ENCODE data around the gene TOMT.
"Not testable (repeated sequence)": the region's sequence is repeated elsewhere in the genome, so short reads cannot be mapped to it uniquely, and the experiment has no call there.

The TOMT gene

GRCh38 chr11:72127923-72128322 lies 22.2 kb downstream of the TOMT start:
- no peak for DNase-seq

GRCh38 chr11:72129381-72129780 lies 23.7 kb downstream of the TOMT start:
- no peak for DNase-seq

- DNase-seq, result no peak
Observed at GRCh38 chr11:72132646-72133045, 26.9 kb downstream of the TOMT start.

- DNase-seq, result not testable (repeated sequence)
Observed at GRCh38 chr11:72135473-72135872, 29.7 kb downstream of the TOMT start, which contains the start of gene FOLR3. Gene FOLR3, plus strand, starts transcription at chr11:72135725. Its CDS starts 228 bp downstream, at chr11:72135953.

- no peak for DNase-seq
Observed at GRCh38 chr11:72135891-72136683, 30.4 kb downstream of the TOMT start.

GRCh38 chr11:72136684-72137262 lies 31.0 kb downstream of the TOMT start:
- DNase-seq, result no peak

- no peak for DNase-seq
Observed at GRCh38 chr11:72138821-72139390, 33.2 kb downstream of the TOMT start.

- DNase-seq, result no peak
Observed at GRCh38 chr11:72139500-72139899, 33.8 kb downstream of the TOMT start.

- DNase-seq, result no peak
Observed at GRCh38 chr11:72140661-72141060, 34.9 kb downstream of the TOMT start.

- no peak for DNase-seq
Observed at GRCh38 chr11:72141066-72141465, 35.3 kb downstream of the TOMT start.

- DNase-seq, result not testable (repeated sequence)
Observed at GRCh38 chr11:72142086-72142485, 36.4 kb downstream of the TOMT start.

GRCh38 chr11:72142543-72142942 lies 36.8 kb downstream of the TOMT start:
- DNase-seq, result not testable (repeated sequence)

GRCh38 chr11:72144807-72145565 lies 39.3 kb downstream of the TOMT start:
- DNase-seq, result no peak

GRCh38 chr11:72146625-72147024 lies 40.9 kb downstream of the TOMT start:
- DNase-seq, result no peak

GRCh38 chr11:72150882-72151281 lies 45.2 kb downstream of the TOMT start:
- DNase-seq, result no peak

GRCh38 chr11:72153874-72154273 lies 48.1 kb downstream of the TOMT start:
- not testable (repeated sequence) for DNase-seq

GRCh38 chr11:72154816-72155215 lies 49.1 kb downstream of the TOMT start:
- DNase-seq, result no peak

GRCh38 chr11:72155751-72156150 lies 50.0 kb downstream of the TOMT start:
- no peak for DNase-seq

GRCh38 chr11:72157131-72157530 lies 51.4 kb downstream of the TOMT start:
- DNase-seq, result no peak

Measured in SW 1271 (cell line).